GM18868 (cell line): ENCODE results near the gene GEMIN2.
"Not testable (repeated sequence)": the region's sequence is repeated elsewhere in the genome, so short reads cannot be mapped to it uniquely, and the experiment has no call there.

Experiments used
- ATAC-seq: cut with Tn5 transposase; IDR thresholded peaks from one replicate; pipeline ENCODE4 v1.9.1; 2021; ENCODE audit warnings: mild to moderate bottlenecking, moderate library complexity; ENCODE audit not compliant: unreplicated experiment

The GEMIN2 gene

DNA sequence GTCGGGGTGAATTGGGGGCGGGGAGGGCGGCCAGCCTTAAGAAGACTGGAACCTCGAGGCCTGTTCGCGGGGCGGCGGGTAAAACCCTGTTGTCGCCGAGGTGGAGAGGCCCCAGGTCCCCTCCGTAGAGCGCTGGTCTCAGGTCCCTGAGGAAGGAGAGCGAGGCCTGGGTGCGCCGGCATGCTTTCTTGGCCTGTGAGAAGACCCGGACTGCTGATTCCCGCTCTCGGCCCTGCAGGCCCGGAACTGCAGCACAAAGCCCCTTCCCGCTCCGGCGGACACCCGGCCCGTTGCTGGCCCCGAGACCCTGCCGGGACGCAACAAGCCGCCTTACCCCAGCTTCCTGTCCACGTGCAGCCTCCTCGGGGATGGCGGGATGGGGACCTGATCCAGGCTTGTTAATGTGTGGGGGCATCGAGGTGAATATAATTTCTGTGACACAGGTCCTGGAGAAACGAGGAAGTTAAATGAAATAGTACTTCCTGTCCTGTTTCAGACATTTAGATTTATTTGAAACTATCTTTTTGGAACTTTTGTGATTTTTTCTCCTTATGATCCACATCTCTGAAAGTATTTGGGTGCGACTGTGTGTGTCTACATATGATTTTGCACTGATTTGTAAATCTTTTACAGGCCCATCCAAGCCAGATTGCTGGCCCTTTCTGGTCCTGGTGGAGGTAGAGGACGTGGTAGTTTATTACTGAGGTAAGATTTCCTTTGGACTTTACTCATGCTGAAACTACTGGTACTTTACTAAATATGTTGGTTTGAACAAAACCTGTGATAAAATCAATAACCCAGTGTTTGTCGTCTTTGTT is 61.5 kb downstream of the GEMIN2 start:
- ATAC-seq = peak; percentile 4

GRCh38 chr14:39176263-39177167 is 62.4 kb downstream of the GEMIN2 start:
- ATAC-seq = no peak

DNA sequence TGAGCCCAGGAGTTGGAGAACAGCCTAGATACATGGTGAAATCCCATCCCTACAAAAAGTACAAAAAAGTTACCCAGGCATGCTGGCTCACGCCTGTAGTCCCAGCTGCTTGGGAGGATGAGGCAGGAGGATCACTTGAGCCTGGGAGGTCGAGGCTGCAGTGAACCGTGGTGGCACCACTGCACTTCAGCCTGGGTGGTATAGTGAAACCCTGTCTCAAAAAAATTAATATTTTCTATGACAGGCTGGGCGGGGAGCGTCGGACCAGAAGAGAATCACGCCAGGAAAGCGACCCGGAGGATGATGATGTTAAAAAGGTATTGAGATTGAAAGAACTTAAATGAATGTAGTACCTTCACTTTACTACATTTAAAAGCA is 63.0 kb downstream of the GEMIN2 start:
- no peak for ATAC-seq

- ATAC-seq = no peak
Observed at GRCh38 chr14:39179042-39179441, 64.9 kb downstream of the GEMIN2 start.

DNA sequence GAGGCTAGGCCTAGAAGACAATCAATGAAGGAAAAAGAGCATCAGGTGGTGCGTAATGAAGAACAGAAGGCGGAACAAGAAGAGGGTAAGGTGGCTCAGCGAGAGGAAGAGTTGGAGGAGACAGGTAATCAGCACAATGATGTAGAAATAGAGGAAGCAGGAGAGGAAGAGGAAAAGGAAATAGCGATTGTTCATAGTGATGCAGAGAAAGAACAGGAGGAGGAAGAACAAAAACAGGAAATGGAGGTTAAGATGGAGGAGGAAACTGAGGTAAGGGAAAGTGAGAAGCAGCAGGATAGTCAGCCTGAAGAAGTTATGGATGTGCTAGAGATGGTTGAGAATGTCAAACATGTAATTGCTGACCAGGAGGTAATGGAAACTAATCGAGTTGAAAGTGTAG is 66.4 kb downstream of the GEMIN2 start:
- no peak for ATAC-seq

DNA sequence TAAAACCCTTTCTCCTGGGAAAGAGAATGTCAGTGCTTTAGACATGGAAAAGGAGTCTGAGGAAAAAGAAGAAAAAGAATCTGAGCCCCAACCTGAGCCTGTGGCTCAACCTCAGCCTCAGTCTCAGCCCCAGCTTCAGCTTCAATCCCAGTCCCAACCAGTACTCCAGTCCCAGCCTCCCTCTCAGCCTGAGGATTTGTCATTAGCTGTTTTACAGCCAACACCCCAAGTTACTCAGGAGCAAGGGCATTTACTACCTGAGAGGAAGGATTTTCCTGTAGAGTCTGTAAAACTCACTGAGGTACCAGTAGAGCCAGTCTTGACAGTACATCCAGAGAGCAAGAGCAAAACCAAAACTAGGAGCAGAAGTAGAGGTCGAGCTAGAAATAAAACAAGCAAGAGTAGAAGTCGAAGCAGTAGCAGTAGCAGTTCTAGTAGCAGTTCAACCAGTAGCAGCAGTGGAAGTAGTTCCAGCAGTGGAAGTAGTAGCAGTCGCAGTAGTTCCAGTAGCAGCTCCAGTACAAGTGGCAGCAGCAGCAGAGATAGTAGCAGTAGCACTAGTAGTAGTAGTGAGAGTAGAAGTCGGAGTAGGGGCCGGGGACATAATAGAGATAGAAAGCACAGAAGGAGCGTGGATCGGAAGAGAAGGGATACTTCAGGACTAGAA is 67.0 kb downstream of the GEMIN2 start:
- ATAC-seq = no peak

DNA sequence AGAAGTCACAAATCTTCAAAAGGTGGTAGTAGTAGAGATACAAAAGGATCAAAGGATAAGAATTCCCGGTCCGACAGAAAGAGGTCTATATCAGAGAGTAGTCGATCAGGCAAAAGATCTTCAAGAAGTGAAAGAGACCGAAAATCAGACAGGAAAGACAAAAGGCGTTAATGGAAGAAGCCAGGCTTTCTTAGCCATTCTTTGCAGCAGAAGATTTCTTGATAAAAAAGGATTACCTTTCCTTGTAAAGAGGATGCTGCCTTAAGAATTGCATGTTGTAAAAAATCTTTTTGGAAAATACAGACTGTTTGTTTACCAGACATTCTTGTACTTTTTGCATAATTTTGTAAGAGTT is 67.5 kb downstream of the GEMIN2 start:
- no peak for ATAC-seq

DNA sequence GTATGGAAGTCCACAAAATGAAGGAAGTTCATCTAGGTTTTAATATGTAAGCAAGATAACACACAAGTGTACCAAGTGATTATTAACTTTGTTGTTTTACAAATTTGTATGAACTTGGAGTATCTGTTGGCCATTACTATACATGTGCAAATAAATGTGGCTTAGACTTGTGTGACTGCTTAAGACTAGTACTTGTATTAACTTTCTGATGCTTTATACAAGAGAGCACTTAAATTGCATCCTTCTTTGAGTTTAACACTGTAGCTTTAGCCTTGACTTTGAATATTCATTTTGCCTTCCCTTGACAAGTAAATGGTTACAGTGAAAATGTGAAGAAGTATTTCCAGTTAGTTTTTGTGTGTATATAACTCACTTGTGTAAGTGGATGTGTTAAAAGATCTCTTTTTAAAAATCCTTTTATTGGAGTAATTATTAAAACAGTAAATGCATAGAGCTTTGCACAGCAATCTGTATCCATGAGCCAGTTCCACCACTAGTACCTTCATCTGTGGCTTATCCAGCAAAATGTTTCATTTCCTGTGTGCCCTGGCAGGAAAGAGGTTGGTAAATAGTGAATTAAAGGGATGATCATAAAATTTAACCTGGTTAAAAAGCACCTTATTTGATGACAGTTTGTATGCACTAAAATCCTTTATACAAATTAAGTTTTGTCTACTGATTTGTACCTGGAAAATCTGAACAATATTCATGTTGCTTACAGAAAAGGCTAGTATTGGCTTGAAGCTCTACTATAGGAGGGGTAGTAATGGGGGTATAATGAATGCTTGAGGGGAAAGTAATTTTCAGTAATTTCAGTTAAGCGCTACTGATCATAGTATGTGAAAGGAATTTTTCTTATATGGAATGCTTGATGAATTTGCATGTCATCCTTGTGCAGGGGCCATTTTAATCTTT is 68.9 kb downstream of the GEMIN2 start:
- ATAC-seq = no peak

DNA sequence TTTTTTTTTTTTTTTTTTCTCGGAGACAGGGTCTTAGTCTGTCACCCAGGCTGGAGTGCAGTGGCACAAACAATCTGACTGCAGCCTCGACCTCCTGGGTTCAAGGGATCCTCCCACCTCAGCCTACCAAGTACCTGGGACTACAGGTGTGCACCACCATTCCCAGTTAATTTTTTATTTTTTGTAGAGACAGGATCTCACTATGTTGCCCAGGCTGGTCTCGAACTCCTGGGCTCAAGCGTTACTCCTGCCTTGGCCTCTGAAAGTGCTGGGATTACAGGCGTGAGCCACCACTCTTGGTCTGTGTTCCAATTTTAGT is 69.5 kb downstream of the GEMIN2 start:
- not testable (repeated sequence) for ATAC-seq

- no peak for ATAC-seq
Observed at GRCh38 chr14:39184628-39185255, 70.6 kb downstream of the GEMIN2 start.

DNA sequence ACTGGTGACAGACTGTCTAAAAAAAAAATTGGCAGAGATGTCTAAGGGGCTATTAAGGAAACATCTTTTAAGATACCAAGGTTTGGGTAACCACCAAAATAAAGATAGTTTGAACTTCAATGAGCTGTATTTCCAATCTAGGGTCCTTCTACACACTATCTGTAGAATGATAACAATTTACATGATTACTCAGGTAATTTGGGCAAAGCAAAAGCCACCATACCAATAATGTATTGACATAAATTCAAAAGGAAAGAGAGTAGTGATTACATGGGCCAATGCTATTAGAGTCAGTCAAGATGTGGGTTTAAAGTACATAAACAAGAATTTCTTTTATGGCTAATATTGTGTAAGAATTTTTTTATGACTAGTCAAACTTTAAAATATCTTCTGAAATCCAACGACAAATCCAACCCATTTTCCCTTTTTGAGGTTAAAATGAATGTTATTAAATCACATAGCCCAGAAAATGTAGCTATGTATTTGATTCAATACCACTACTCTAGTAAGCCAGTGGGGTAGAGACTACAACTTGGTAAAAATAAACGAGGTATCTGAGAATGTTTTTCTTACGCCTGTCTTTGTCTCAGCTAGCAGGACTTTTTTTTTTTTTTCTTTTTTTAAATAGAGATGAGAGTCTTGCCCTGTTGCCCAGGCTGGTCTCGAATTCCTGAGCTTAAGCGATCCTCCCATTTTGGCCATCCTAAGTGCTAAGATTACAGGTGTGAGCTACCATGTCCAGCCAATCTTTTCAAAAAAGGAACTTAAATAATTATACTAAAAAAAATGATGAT is 71.3 kb downstream of the GEMIN2 start:
- ATAC-seq = no peak
